NCI-H1436 (cell line): ENCODE results near the gene TENM3.

Experiments
- DNase-seq: peaks from one replicate; lab custom pipeline; 2025; lab: John Stamatoyannopoulos, UW

The TENM3 gene

DNA sequence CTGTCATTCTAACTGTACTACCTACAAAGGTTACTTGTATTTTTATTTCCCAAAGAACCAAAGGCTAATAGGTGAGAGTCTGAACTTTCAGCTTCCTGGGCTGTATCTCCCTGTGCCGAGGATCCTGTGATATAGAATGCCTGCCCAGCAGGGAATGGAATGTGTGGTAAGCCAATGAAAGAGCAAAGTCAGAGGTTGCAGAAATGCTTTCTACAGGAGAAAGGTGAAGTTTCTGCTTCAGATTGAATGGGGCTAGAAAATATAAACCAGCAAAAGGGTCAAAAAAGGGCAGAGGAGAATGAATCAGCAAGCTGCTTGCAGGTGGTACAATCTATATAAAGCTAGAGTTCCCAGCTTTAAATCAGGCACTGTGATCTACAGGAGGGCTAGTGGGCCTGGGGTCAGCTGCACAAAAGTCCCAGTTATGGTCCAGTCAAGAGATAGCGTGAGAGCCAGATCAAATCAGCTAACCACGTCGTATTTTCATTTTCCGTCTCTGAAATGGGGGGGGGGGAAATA is 527.9 kb downstream of the TENM3 start:
- no peak for DNase-seq

DNA sequence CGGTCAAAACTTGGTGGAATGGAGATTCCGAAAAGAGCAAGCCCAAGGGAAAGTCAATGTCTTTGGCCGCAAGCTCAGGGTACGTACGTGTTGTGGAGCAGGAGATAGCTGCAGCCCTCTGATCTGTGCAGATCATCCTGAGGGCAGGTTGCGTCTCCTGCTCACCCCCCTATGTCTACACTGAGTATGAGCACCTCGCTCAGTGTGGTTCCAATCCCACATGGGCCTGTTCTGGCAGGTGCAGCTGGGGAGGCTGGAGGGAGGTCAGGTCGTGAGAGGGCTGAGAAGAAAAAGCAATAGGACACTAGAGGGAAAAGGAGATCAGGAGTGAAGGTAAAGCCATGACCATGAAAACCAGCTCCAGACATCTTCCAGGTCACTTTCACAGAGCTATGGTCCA is 531.9 kb downstream of the TENM3 start:
- DNase-seq = no peak

DNA sequence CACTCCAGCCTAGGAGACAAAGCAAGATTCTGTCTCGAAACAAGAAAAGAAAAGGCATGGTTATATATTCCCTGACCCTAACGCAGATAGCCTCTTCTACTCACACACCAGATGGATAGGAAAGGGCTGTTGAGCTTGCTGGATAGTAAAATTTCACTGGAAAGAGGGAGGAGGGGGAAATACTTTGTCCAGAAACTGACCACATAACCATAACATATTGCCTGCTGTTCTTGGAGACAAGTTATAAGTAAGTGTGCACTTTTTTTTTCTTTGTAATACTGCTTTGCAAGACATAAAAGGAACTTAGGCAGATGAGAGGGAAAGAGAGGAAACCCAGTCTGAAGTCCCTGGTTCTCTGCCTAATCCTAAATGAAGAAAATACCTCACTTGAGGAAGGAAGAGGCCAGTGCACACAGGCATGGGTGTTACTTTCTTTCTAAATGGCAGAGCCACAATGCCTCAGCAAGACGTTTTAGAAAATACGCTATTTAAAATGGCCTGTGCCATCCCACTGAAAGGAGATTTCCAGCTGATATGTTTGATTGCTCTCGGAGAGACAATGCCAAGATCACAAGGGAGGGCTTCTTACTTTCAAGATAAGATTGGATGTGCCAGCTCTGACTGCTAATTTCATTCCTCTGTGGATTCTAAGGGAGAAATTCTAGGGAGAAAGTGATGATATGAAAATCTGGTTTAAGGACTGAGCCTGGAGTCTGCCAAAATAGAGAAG is 533.3 kb downstream of the TENM3 start:
- DNase-seq = no peak

DNA sequence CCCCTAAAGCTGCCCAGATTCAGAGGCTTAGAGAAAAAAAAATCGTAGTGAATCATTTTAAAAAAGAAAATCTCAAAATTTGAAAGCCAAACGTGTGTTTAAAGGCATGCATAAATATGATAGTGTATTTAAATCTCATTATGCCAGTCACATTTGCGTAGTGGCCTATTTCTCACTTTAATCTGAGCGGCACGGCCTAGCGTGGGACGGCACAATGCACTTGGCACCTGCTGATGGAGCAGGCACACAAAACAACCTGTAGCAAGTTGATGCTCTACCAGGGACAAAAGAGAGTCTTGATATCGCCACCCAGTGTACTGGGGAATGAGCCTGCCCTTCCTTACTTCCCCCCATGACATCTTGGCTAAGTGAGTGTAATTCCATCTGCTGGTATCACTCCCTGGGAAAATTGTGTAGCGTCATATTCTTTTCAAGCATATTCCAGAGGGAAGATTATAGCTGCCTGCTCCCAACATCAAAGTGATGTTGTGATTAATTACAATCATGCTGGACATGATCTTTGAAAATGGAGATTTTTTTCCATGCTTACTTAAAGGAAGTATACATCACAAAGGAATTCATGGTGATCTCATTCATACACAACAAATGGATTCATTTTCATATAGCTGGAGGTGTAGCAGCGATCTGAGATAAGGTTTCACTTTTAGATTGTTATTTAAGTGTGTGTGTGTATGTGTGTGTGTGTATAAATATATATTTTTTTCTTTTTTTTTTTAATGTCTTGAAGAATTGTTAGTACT is 535.2 kb downstream of the TENM3 start:
- no peak for DNase-seq

DNA sequence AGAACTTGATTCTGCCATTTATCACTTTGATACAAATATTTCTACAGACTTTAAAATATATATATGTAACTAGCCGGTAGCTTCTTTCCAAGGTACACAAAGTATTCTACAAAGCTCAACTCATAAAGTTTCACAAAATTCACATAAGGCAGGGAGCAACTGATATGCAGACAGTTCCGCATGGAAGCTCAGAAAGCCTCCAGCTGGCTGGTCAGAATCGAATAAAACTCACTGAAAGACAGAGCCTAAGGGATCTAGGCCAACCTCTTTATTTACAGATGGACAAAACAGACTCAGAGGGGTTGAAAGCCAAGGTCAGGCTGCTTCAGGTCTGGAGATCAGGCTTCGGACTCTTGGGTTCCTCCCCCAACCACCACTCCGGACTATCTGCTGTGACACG is 543.8 kb downstream of the TENM3 start:
- DNase-seq = no peak

DNA sequence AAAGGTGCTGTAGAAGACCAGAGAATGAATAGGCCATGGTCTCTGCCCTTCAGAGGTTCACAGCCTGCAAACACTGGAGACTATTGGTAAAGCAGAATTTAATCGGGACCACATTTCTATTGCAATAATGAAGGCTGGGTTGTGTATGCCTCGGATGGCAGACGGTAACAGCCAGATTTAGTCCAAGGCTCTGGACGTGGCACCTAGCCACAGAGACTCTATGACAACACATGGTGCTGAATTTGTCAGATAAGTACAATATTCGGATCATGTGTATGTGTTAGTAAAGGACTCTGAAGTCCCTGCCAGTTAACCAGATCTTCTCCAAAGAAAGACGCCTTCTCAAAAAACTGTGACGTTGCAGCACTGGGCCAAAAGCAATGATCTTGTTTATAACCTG is 545.0 kb downstream of the TENM3 start:
- no peak for DNase-seq

DNA sequence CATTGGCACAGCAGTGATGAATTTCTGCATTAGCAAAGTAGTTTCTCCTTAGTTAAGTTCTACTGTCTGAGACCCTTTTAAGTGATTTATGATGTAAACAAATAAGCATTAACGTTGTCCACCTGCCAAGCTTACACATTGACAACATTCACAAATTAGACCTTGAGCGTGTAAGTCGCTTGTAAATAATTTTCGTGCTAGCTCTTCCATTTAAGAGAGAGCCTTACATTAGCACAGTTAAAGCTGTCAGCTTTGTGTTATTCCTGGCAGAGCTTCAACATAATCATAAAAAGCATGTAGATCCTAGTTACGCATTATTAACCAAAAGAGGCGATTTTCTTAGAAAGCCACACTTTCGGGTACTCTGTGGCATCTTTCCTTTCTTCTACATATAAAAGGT is 546.3 kb downstream of the TENM3 start:
- DNase-seq = no peak

DNA sequence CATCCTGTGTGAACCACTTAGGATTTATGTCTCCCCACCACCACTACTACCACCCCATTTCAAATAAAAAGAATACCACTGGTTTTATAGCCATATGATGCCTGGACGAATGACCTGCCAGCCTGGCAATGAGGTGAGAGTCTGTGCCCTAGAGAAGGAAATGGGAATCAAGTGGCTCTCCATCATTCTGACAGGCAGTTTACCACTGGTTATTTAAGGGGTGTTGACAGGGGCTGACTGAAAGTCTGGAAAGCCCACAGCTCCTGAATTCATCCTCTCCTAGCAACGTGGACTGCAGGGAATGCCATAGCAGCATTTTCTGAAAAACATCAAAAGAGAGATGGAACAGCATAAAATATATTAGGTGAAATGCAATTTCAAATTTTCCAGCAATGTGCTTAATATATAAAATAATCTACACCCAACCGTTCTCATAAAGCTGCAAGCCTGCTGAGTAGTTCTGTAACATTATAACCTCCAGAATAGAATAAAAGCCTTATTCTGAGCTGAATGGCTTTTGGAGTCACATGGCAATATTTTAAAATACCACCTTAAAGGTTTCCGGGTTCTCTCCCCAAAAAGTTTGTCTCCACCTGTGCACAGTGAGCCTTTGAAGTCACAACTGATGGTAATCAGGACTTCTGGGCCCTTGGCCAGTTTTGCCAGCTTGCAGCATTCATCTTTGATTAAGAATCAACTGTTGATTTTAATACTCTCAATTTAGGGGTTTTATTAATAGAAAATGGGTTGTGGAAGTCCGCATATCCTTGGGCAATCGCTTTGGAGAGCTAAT is 552.4 kb downstream of the TENM3 start:
- no peak for DNase-seq

DNA sequence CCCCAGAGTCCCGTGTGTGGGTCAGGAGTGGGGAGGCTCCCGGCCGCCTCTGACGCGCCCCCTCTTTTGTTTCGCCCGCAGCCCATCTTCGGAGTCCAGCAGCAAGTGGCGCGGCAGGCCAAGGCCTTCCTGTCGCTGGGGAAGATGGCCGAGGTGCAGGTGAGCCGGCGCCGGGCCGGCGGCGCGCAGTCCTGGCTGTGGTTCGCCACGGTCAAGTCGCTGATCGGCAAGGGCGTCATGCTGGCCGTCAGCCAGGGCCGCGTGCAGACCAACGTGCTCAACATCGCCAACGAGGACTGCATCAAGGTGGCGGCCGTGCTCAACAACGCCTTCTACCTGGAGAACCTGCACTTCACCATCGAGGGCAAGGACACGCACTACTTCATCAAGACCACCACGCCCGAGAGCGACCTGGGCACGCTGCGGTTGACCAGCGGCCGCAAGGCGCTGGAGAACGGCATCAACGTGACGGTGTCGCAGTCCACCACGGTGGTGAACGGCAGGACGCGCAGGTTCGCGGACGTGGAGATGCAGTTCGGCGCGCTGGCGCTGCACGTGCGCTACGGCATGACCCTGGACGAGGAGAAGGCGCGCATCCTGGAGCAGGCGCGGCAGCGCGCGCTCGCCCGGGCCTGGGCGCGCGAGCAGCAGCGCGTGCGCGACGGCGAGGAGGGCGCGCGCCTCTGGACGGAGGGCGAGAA is 556.5 kb downstream of the TENM3 start:
- DNase-seq = no peak

DNA sequence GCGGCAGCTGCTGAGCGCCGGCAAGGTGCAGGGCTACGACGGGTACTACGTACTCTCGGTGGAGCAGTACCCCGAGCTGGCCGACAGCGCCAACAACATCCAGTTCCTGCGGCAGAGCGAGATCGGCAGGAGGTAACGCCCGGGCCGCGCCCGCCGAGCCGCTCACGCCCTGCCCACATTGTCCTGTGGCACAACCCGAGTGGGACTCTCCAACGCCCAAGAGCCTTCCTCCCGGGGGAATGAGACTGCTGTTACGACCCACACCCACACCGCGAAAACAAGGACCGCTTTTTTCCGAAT is 557.0 kb downstream of the TENM3 start:
- DNase-seq = no peak

DNA sequence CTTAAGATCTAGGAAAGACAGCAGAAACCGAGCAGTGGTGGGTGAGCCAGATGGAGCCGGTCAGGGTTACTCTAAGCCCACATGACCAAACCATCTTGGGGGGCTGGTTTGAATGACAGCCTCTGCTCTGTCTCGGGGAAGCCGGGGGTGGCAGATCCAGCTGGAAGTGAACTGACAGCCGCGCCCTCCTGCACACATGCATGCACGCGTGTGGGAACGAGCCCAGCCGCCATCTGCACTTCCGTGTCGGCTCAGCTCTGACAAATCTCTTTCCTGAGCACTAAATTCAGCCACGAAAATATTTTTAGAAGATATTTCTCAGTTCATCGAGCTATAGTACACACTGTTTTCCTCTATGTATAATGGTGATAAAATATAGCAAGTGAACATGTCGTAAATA is 558.4 kb downstream of the TENM3 start:
- no peak for DNase-seq

DNA sequence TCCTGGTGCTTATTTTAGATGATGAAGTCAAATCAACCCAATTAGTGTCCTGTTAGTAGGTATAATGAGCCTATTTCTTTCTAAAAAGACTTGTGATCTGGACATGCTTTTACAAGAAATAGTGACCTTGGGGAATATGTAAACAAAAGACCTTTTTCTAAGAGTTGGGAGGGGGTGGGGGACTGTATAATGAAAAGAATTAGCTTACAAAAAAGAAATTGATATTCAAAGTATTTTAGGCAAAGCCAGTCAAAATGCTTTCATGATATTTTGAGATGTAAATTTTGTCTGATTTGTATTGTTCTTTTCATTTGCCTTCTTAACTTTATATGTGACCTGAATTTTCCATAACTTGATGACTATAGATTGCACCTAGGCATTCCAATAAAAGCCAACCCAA is 559.4 kb downstream of the TENM3 start:
- DNase-seq = no peak

DNA sequence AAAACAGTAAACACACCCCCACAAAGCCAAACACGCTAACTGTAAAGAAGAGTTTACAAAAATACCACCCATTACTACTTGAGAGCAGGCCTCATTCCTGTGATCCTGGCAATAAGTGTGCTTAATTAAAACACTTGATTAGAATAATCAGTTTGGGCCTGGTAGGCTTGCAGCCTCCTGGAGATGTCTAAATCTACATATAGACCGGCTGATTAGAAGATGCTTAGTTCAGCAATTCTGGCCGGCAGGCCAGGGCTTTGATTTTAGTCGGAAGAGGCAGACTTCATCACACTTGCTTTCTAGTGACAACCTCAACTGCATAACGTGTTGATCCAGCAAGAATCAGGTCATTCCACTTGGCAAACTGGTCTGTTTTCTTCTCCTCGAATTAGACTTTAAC is 560.0 kb downstream of the TENM3 start:
- no peak for DNase-seq

DNA sequence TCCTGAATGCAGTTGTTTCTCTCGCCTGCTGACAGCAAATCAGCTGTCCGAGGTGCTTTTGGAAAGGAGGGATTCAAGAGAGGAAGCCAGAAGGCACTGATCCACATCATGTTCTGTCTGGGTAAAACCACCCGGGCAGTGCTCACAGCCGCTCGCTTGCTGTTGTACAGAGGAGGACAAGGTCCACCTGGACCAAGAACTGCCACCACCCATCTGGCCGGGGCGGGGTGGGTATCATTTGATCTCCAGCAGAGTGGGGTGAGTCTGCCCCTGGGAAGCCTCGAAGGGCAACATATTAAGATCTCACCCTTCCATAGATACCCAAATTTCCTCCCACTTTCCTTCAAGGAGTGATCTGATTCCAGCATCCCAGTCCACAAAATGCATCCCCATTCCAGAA is 560.9 kb downstream of the TENM3 start:
- no peak for DNase-seq

DNA sequence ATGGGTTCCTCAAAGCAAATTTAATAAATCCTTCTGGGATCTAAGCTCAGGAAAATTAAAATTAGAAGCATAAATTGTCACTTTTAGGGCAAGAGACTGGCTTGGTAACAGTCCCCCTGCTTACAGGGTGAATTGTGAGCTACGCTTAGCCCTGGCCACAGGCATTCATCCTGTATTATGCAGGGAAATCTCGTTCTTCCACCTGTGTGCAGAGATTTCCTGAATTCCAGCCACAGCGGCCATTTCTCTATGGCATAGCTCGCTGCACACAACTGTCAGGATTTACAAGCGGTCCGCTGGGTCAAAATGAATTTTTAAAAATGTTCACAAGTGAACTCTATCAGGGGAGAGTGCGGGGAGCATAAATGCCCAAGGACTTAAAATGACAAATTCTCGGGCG is 562.1 kb downstream of the TENM3 start:
- no peak for DNase-seq

DNA sequence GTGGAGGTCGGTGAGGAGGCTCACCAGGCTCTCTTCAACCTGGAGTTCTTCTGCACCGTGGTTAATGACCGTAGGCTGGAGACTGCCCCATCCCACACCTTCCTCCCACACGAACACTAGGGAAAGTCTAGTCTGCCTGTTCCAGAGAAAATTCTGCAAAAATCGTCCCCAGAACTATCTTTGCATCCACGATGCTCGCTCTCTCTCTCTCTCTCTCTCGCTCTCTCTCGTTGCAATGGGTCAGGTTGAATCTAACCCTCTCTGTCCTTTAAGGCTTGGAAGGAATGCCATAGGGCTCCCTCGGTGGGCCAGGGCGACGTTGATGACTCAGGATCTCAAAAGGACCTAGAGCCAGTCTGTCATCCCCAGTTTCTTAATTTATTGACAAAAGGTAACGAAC is 562.5 kb downstream of the TENM3 start:
- DNase-seq = no peak

DNA sequence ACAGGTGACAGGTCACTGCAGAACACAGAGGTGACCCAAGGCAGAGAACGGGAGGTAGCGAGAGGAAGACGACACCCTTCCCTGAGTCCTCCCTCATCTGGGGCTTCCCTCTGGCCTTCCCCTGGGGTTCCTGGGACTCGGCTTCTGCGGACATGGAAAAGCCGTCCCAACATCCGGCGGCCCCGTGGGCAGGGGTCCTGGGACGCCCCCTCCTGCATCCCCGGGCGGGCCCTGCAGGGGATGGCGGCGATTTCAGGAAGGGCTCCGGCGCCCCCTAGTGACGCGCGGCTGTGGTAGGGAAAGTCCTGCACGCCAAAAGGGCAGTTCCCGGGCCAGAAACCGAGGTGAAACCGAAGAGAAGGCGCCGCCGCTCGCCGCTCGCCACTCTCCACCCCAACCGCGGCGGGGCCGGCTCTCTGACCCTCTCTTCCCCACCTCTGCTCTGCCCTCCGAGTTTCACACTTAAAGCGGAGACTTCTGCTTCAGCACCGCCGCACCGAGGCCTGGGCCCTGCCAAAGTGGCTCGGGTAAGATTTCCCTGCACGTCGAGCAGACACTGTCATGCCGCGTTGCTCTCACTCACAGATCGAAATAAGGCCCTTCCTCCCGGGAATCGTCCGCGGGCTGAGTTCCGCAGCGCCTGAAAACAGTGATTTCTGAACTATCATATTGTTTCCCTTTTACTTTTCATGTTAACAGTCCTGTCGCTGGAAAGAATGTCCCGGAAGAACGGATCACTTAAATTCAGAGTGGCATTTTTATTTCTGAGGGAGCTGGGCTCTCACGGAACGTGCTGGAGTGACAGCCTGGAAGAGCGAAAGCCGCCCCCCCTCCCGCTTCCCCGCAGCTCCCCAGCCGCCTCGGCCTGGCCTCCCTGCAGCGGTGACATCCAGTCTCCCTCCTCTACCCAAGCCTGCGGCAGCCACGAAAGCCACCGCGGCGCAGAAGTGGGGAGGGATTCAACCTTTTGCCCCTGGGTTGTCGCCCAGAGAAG is 563.4 kb downstream of the TENM3 start:
- peak; percentile 53 for DNase-seq

DNA sequence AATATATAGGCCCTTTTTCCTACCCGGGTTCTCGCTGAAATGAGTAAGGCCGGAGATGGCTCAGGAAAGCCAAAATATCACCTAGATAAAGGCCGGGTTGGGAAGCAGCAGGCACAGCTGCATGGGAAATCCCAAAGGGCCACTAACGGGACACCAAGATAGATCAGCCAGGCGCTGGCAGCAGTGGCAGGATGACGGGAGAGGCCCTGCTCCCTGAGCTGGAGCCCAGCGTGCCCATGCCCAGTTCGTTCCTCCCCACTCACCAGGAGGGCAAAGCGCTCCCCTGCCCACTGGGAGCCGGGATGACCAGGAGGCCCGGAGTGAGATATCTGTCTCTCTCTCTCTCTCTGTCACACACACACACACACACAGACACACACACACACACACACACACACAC is 564.1 kb downstream of the TENM3 start:
- DNase-seq = no peak

DNA sequence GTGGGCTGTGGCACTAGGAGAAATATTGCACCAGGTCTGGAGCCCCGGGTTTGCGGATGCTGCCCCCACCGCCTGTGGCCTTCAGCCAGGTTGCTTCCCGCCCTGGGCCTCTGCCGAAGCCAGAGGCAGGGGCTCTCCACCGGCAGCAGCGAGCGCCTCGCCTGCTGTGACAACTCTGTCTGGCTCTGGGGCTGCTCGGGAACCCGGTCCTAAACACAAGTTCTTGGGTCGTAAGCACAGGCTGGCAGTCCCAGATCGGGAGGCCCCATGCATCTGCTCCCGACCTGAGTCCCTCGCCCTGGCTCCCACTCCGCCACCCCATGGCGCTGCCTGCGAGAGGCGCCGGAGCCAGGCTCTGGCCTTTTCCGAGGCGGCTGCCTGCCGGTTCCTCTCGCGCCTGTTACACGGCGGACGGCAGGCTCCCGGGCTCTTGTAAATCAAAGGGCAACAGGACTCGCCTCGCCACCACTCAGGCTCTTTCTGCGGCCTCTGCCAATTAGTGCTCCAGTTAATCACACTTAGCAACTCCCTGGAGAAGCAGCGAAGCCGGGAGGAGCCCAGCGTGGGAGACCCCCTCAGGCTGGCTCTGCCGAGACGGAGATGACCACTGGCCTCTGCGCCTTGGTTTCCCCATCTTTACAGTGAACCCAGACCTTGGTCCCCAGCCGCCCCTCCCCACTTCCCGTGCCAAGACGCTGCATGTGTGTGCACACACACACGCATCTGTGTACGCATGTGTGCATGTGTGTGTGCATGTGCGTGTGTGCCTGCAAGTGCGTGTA is 564.8 kb downstream of the TENM3 start:
- no peak for DNase-seq

DNA sequence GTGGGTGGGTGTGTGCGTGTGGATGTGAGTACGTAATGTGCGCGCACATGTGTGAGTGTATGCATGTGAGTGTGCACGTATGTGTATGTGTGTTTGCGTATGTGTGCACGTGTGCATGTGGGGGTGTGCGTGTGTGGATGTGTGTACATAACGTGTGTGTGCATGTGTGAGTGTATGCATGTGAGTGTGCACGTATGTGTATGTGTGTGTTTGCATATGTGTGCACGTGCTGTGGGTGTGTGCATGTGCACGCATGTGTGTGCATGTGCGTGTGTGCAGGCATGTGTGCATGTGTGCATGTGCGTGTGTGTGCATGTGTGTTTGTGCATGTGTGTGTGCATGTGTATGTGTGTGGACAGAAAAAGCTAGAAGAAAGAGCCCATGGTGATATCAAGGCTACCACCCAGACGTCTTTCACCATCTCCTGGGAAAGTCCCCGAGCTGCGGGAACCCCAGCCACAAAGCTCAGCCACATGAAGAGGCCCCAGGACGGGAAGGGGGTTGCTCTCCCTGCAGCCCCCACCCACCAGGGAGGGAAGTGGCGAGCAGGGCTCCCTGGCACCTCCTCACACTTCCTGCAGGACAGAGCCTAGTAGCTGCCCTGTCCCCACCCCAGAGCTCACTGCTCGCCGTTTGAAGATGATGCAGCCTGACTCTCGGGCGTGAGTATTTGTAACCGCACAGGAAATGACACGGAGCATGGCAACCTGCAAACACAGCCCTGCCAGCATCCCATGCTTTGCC is 565.6 kb downstream of the TENM3 start:
- no peak for DNase-seq
